Effector memory CD4-positive, alpha-beta T cell (primary cell): ENCODE measurements around the gene PCSK7.

Experiments used
- DNase-seq, 3 donors: peaks; one replicate each; pipeline ENCODE4 v3.0.0-alpha.2; 2020
- H3K27ac ChIP-seq: 2 replicates; pipeline ENCODE4 v1.7.0; 2013; ENCODE audit warnings: mild to moderate bottlenecking, low read length, moderate library complexity; ENCODE audit not compliant: insufficient read depth, poor library complexity, severe bottlenecking
- H3K27me3 ChIP-seq: replicated peaks from 2 replicates; pipeline ENCODE4 v1.7.0; 2013; ENCODE audit warnings: mild to moderate bottlenecking, low read length; ENCODE audit not compliant: insufficient read depth, control insufficient read depth, poor library complexity, severe bottlenecking
- H3K36me3 ChIP-seq: 2 replicates; pipeline ENCODE4 v1.7.0; 2013; ENCODE audit warnings: mild to moderate bottlenecking, low read length, moderate library complexity; ENCODE audit not compliant: control insufficient read depth, insufficient read depth
- H3K4me1 ChIP-seq: 2 replicates; pipeline ENCODE4 v1.7.0; 2013; ENCODE audit warnings: low read length, mild to moderate bottlenecking; ENCODE audit not compliant: control insufficient read depth, insufficient read depth, poor library complexity, severe bottlenecking
- H3K4me3 ChIP-seq: 2 replicates; pipeline ENCODE4 v1.7.0; 2013; ENCODE audit warnings: low read length, low read depth, mild to moderate bottlenecking; ENCODE audit not compliant: insufficient read depth, poor library complexity, severe bottlenecking
- H3K9me3 ChIP-seq: 2 replicates; pipeline ENCODE4 v1.7.0; 2013; ENCODE audit warnings: mild to moderate bottlenecking, low read length, moderate library complexity; ENCODE audit not compliant: control insufficient read depth

PCSK7 gene

GRCh38 chr11:117232911-117233409, 1.1 kb upstream of the PCSK7 start:
- no peak for DNase-seq
- H3K9me3 ChIP-seq: no peaks in the 10 kb centered on the region
- H3K4me3 ChIP-seq: peak overlapping the region; percentile 93
- peaks cover 33% of the 10 kb centered on the region for H3K4me1 ChIP-seq
- peak overlapping the region; percentile 90 for H3K27ac ChIP-seq
- peaks cover 21% of the 10 kb centered on the region for H3K36me3 ChIP-seq
- H3K27me3 ChIP-seq: no peaks in the 10 kb centered on the region

- H3K36me3 ChIP-seq: peaks cover 28% of the 10 kb centered on the region
- H3K27me3 ChIP-seq: no peaks in the 10 kb centered on the region
- peak; percentile 61 to 65 (median 62) for DNase-seq
- H3K9me3 ChIP-seq: no peaks in the 10 kb centered on the region
- peak within 1 kb of the TSS; percentile 93 for H3K4me3 ChIP-seq
- H3K4me1 ChIP-seq: peaks cover 33% of the 10 kb centered on the region
- H3K27ac ChIP-seq: peak within 1 kb of the TSS; percentile 90
Measured at GRCh38 chr11:117232092-117232878, 412 bp upstream of the PCSK7 start, which contains the start of gene RNF214. TSS of gene RNF214 (plus strand) at chr11:117232671. CDS start at chr11:117234273, 1,602 bp downstream.

GRCh38 chr11:117230999-117231841, 653 bp downstream of the PCSK7 start:
- DNase-seq: no peak
- Histone ChIP-seq H3K4me1 (peaks cover 36% of the 10 kb centered on the region), H3K4me3 (peak overlapping the region; percentile 93), H3K27ac (peak overlapping the region; percentile 90), H3K27me3 (no peaks in the 10 kb centered on the region), H3K9me3 (no peaks in the 10 kb centered on the region), H3K36me3 (peaks cover 39% of the 10 kb centered on the region)

- H3K4me1 ChIP-seq: peaks cover 36% of the 10 kb centered on the region
- DNase-seq: peak in 1 of 3 donors; percentile 15
- H3K9me3 ChIP-seq: no peaks in the 10 kb centered on the region
- peak overlapping the region; percentile 90 for H3K27ac ChIP-seq
- no peaks in the 10 kb centered on the region for H3K27me3 ChIP-seq
- H3K4me3 ChIP-seq: peak overlapping the region; percentile 93
- peaks cover 45% of the 10 kb centered on the region for H3K36me3 ChIP-seq
Measured at GRCh38 chr11:117230286-117230961, 1.4 kb downstream of the PCSK7 start.

GRCh38 chr11:117229931-117230285, 2.0 kb downstream of the PCSK7 start:
- Histone ChIP-seq H3K9me3 (no peaks in the 10 kb centered on the region), H3K4me3 (peak overlapping the region; percentile 93), H3K4me1 (peaks cover 36% of the 10 kb centered on the region), H3K36me3 (peaks cover 47% of the 10 kb centered on the region), H3K27me3 (no peaks in the 10 kb centered on the region), H3K27ac (peak overlapping the region; percentile 90)
- no peak for DNase-seq

GRCh38 chr11:117229411-117229810, 2.5 kb downstream of the PCSK7 start:
- H3K4me3 ChIP-seq: peak overlapping the region; percentile 93
- H3K27me3 ChIP-seq: no peaks in the 10 kb centered on the region
- H3K27ac ChIP-seq: peak overlapping the region; percentile 90
- H3K36me3 ChIP-seq: peaks cover 52% of the 10 kb centered on the region
- no peak for DNase-seq
- H3K9me3 ChIP-seq: no peaks in the 10 kb centered on the region
- H3K4me1 ChIP-seq: peaks cover 36% of the 10 kb centered on the region

GRCh38 chr11:117228091-117228490, 3.8 kb downstream of the PCSK7 start:
- H3K4me1 ChIP-seq: peaks cover 34% of the 10 kb centered on the region
- peaks cover 65% of the 10 kb centered on the region for H3K36me3 ChIP-seq
- no peak for DNase-seq
- H3K4me3 ChIP-seq: no peak overlapping the region
- H3K27me3 ChIP-seq: no peaks in the 10 kb centered on the region
- H3K27ac ChIP-seq: no peak overlapping the region
- H3K9me3 ChIP-seq: no peaks in the 10 kb centered on the region

- H3K4me1 ChIP-seq: peaks cover 31% of the 10 kb centered on the region
- DNase-seq: peak in 1 of 3 donors; percentile 30
Measured at GRCh38 chr11:117226388-117227385, 5.2 kb downstream of the PCSK7 start.

More at GRCh38 chr11:117226388-117227385, 5.2 kb downstream of the PCSK7 start:
- H3K4me3 ChIP-seq: no peak overlapping the region
- H3K27ac ChIP-seq: peak overlapping the region; percentile 2
- H3K9me3 ChIP-seq: no peaks in the 10 kb centered on the region
- peaks cover 79% of the 10 kb centered on the region for H3K36me3 ChIP-seq
- no peaks in the 10 kb centered on the region for H3K27me3 ChIP-seq
